HEK293 (cell line): ENCODE measurements around the gene APLP1.

Experiments used
- CTCF ChIA-PET: fragments of 350-600 bp; formaldehyde crosslinking; extraction: SDS; loops from one replicate; lab custom pipeline; 2021; ENCODE audit warnings: antibody characterized with exemption; lab: Yijun Ruan, JAX
- POLR2A ChIA-PET: fragments of 300-600 bp; formaldehyde crosslinking; extraction: SDS; loops from one replicate; lab custom pipeline; 2020; ENCODE audit warnings: antibody characterized with exemption, inconsistent platforms; lab: Yijun Ruan, JAX
- H3K27ac ChIP-seq: fragments of 200-500 bp; sonication (Bioruptor generic); 2 replicates; pipeline ENCODE4 v1.5.1; 2014; ENCODE audit warnings: low read depth, low read length, control low read depth, inconsistent platforms; ENCODE audit errors: extremely low read depth
- H3K36me3 ChIP-seq, 2 experiments: fragments of 200-500 bp in 1 of 2; sonication (Bioruptor generic) in 1 of 2; 1 replicate in 1 of 2; 2 replicates in 1 of 2; pipeline ENCODE4 v1.5.1; 2014 to 2017; ENCODE audit warnings: inconsistent platforms in 2 of 2, low read length in 2 of 2; ENCODE audit not compliant: control insufficient read depth in 2 of 2, insufficient read depth in 1 of 2
- H3K4me1 ChIP-seq: fragments of 200-500 bp; sonication (Bioruptor generic); 2 replicates; pipeline ENCODE4 v1.5.1; 2014; ENCODE audit warnings: mild to moderate bottlenecking, low read length, inconsistent platforms; ENCODE audit not compliant: control insufficient read depth, insufficient read depth
- H3K4me3 ChIP-seq: 2 replicates; pipeline ENCODE4 v1.5.1; 2011; ENCODE audit warnings: low read depth, mild to moderate bottlenecking, control low read depth, low read length, moderate library complexity
- H3K9me3 ChIP-seq: fragments of 200-500 bp; sonication (Bioruptor generic); 2 replicates; pipeline ENCODE4 v1.5.1; 2014; ENCODE audit warnings: low read depth, low read length, inconsistent platforms; ENCODE audit not compliant: control insufficient read depth, insufficient read depth
- AEBP2 ChIP-seq: fragments of 450-650 bp; formaldehyde crosslinking; IDR thresholded peaks from 2 replicates; pipeline ENCODE4 v1.5.1; 2016; ENCODE audit warnings: missing biosample characterization, missing genetic modification characterization, borderline replicate concordance
- ELK4 ChIP-seq: IDR thresholded peaks from 2 replicates; pipeline ENCODE4 v1.6.1; 2011; ENCODE audit warnings: mild to moderate bottlenecking, low read depth, low read length, borderline replicate concordance
- GLI4 ChIP-seq: fragments of 450-650 bp; formaldehyde crosslinking; IDR thresholded peaks from 2 replicates; pipeline ENCODE4 v1.5.1; 2016; ENCODE audit warnings: missing biosample characterization, missing genetic modification characterization
- GLIS2 ChIP-seq: fragments of 450-650 bp; formaldehyde crosslinking; IDR thresholded peaks from 2 replicates; pipeline ENCODE4 v1.5.1; 2016; ENCODE audit warnings: missing biosample characterization, missing genetic modification characterization
- HOXA7 ChIP-seq: sonication (generic); formaldehyde crosslinking; IDR thresholded peaks from 2 replicates; pipeline ENCODE4 v1.8.1; 2022; ENCODE audit warnings: missing genetic modification reagents, borderline replicate concordance
- PRDM10 ChIP-seq: fragments of 450-650 bp; formaldehyde crosslinking; IDR thresholded peaks from 2 replicates; pipeline ENCODE4 v1.5.1; 2016; ENCODE audit warnings: missing biosample characterization, missing genetic modification characterization
- SETDB1 ChIP-seq: IDR thresholded peaks from one replicate; pipeline ENCODE4 v1.6.1; 2017; ENCODE audit warnings: mild to moderate bottlenecking, low read length, moderate library complexity, mixed read lengths; ENCODE audit not compliant: insufficient read length
- ZFP41 ChIP-seq: fragments of 450-650 bp; formaldehyde crosslinking; IDR thresholded peaks from 2 replicates; pipeline ENCODE4 v1.5.1; 2016; ENCODE audit warnings: missing biosample characterization, missing genetic modification characterization, borderline replicate concordance
- ZNF132 ChIP-seq: fragments of 450-650 bp; formaldehyde crosslinking; IDR thresholded peaks from 2 replicates; pipeline ENCODE4 v1.5.1; 2017; ENCODE audit warnings: missing biosample characterization, missing genetic modification characterization, borderline replicate concordance
- ZNF174 ChIP-seq: fragments of 450-650 bp; formaldehyde crosslinking; IDR thresholded peaks from 2 replicates; pipeline ENCODE4 v1.5.0; 2017; ENCODE audit warnings: missing biosample characterization, mild to moderate bottlenecking, missing genetic modification characterization
- ZNF184 ChIP-seq: fragments of 450-650 bp; IDR thresholded peaks from 2 replicates; pipeline ENCODE4 v1.5.1; 2018; ENCODE audit warnings: missing biosample characterization, mild to moderate bottlenecking, missing genetic modification characterization
- ZNF2 ChIP-seq: fragments of 450-650 bp; formaldehyde crosslinking; IDR thresholded peaks from 2 replicates; pipeline ENCODE4 v1.5.1; 2016; ENCODE audit warnings: missing biosample characterization, missing genetic modification characterization
- ZNF24 ChIP-seq: fragments of 450-650 bp; formaldehyde crosslinking; IDR thresholded peaks from 2 replicates; pipeline ENCODE4 v1.5.1; 2016; ENCODE audit warnings: missing biosample characterization, missing genetic modification characterization
- ZNF302 ChIP-seq: fragments of 450-650 bp; formaldehyde crosslinking; IDR thresholded peaks from 2 replicates; pipeline ENCODE4 v1.5.1; 2016; ENCODE audit warnings: missing biosample characterization, missing genetic modification characterization, low read depth
- ZNF423 ChIP-seq: fragments of 450-650 bp; formaldehyde crosslinking; IDR thresholded peaks from 2 replicates; pipeline ENCODE4 v1.5.1; 2016; ENCODE audit warnings: missing biosample characterization, missing genetic modification characterization
- ZNF560 ChIP-seq: fragments of 450-650 bp; formaldehyde crosslinking; IDR thresholded peaks from 2 replicates; pipeline ENCODE4 v1.5.1; 2017; ENCODE audit warnings: missing biosample characterization, missing genetic modification characterization, borderline replicate concordance
- ZNF645 ChIP-seq: fragments of 450-650 bp; formaldehyde crosslinking; IDR thresholded peaks from 2 replicates; pipeline ENCODE4; 2016; ENCODE audit warnings: missing biosample characterization, missing genetic modification characterization
- ZNF658 ChIP-seq: fragments of 450-650 bp; formaldehyde crosslinking; IDR thresholded peaks from 2 replicates; pipeline ENCODE4; 2016; ENCODE audit warnings: missing biosample characterization, missing genetic modification characterization
- ZNF660 ChIP-seq: fragments of 450-650 bp; IDR thresholded peaks from 2 replicates; pipeline ENCODE4 v1.5.1; 2018; ENCODE audit warnings: missing biosample characterization, mild to moderate bottlenecking, missing genetic modification characterization
- ZSCAN16 ChIP-seq: fragments of 450-650 bp; formaldehyde crosslinking; IDR thresholded peaks from 2 replicates; pipeline ENCODE4 v1.5.1; 2016; ENCODE audit warnings: missing biosample characterization, missing genetic modification characterization
- TF ChIP-seq, protein P1 (sequence below): fragments of 450-650 bp; IDR thresholded peaks from 2 replicates; pipeline ENCODE4 v1.5.1; 2018; ENCODE audit warnings: missing biosample characterization, missing genetic modification characterization

The APLP1 gene

DNA sequence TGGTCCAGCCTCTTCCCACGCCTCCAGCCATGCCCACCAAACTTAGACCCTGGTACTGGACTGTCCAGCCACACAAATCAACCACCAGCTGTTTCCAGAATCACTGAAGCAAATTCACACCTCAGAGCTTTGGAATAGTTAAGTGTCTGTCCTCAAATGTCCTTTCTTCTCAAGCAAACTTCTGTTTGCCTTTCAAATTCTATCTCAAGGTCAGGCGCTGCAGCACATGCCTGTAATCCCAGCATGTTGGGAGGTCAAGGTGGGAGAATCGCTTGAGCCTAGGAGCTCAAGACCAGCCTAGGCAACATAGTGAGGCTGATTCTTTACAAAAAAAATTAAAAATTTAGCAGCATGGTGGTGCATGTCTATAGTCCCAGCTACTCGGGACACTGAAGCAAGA, 36.3 kb upstream of the APLP1 start (continued):
- TF ChIP-seq, protein P1, sequence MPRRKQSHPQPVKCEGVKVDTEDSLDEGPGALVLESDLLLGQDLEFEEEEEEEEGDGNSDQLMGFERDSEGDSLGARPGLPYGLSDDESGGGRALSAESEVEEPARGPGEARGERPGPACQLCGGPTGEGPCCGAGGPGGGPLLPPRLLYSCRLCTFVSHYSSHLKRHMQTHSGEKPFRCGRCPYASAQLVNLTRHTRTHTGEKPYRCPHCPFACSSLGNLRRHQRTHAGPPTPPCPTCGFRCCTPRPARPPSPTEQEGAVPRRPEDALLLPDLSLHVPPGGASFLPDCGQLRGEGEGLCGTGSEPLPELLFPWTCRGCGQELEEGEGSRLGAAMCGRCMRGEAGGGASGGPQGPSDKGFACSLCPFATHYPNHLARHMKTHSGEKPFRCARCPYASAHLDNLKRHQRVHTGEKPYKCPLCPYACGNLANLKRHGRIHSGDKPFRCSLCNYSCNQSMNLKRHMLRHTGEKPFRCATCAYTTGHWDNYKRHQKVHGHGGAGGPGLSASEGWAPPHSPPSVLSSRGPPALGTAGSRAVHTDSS (tag by site-specific recombination): no peak
- TF ChIP-seq SETDB1 (no peak), HOXA7 (CRISPR knock-in tag) (no peak), ZNF645 (tag by site-specific recombination) (no peak), GLI4 (tag by site-specific recombination) (no peak)

GRCh38 chr19:35833972-35834371, 34.4 kb upstream of the APLP1 start:
- Histone ChIP-seq H3K9me3 (peaks cover 2% of the 10 kb centered on the region; the same call in 1 of the 2 replicates), H3K36me3 (no peaks in the 10 kb centered on the region), H3K4me1 (no peaks in the 10 kb centered on the region; the same call in 1 of the 2 replicates), H3K4me3 (no peak overlapping the region), H3K27ac (no peak overlapping the region)
- CTCF ChIA-PET: interaction anchor here (0.5 to 1.7 kb wide), 6 partner anchors 8 to 769 kb away, joined by 3 to 4 read pairs (median 3); no protein-coding TSS in a partner anchor
- POLR2A ChIA-PET: interaction anchor here (2.4 kb wide), 1 partner anchor 94 kb away, joined by 7 read pairs; no protein-coding TSS in a partner anchor
- no peak for TF ChIP-seq ZNF302
- no peak for TF ChIP-seq ZNF560 (tag by site-specific recombination)
- TF ChIP-seq ZNF660: no peak
- no peak for TF ChIP-seq AEBP2 (tag by site-specific recombination)
- no peak for TF ChIP-seq GLIS2 (tag by site-specific recombination)
- no peak for TF ChIP-seq ZFP41 (tag by site-specific recombination)
- TF ChIP-seq ZNF658 (tag by site-specific recombination): no peak
- no peak for TF ChIP-seq ZNF174 (tag by site-specific recombination)
- TF ChIP-seq ZSCAN16: no peak
- no peak for TF ChIP-seq PRDM10 (tag by site-specific recombination)
- no peak for TF ChIP-seq ZNF184 (tag by site-specific recombination)
- no peak for TF ChIP-seq ZNF132
- no peak for TF ChIP-seq ZNF423 (tag by site-specific recombination)
- no peak for TF ChIP-seq ZNF24
- TF ChIP-seq ELK4: no peak
- no peak for TF ChIP-seq ZNF2 (tag by site-specific recombination)
